Lower leg skin (tissue), 3 donors: ENCODE data around the gene PRPF4.

Experiments used
- POLR2A ChIP-seq, 2 donors: fragments of 450-650 bp; IDR thresholded peaks; one replicate each; pipeline ENCODE4 v1.6.1; 2016 to 2017; ENCODE audit warnings: antibody characterized with exemption in 2 of 2, mild to moderate bottlenecking in 1 of 2, moderate library complexity in 1 of 2
- TF ChIP-seq, protein P1 (sequence below), 3 donors: fragments of 450-650 bp; IDR thresholded peaks; one replicate each; pipeline ENCODE4 v1.5.1; 2016; ENCODE audit warnings: antibody characterized with exemption in 3 of 3, mild to moderate bottlenecking in 3 of 3, moderate library complexity in 2 of 3

- TF ChIP-seq, protein P1, sequence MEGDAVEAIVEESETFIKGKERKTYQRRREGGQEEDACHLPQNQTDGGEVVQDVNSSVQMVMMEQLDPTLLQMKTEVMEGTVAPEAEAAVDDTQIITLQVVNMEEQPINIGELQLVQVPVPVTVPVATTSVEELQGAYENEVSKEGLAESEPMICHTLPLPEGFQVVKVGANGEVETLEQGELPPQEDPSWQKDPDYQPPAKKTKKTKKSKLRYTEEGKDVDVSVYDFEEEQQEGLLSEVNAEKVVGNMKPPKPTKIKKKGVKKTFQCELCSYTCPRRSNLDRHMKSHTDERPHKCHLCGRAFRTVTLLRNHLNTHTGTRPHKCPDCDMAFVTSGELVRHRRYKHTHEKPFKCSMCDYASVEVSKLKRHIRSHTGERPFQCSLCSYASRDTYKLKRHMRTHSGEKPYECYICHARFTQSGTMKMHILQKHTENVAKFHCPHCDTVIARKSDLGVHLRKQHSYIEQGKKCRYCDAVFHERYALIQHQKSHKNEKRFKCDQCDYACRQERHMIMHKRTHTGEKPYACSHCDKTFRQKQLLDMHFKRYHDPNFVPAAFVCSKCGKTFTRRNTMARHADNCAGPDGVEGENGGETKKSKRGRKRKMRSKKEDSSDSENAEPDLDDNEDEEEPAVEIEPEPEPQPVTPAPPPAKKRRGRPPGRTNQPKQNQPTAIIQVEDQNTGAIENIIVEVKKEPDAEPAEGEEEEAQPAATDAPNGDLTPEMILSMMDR (IDR thresholded peaks at IDR 0.05): no peak
- no peak for TF ChIP-seq POLR2A (IDR thresholded peaks at IDR 0.05)
These were observed 38.4 kb upstream of the PRPF4 start for GRCh38 chr9:113237026-113237425.
